Neural cell (in vitro differentiated cells): ENCODE data around the gene RILPL2.

Source experiments
- CTCF ChIP-seq: fragments of 450-650 bp; IDR thresholded peaks from 2 replicates; pipeline ENCODE4 v1.5.1; 2014; ENCODE audit warnings: antibody characterized with exemption, mild to moderate bottlenecking, moderate library complexity; ENCODE audit not compliant: poor library complexity, severe bottlenecking
- EP300 ChIP-seq: fragments of 450-650 bp; conservative IDR thresholded peaks from 2 replicates; pipeline ENCODE4 v1.6.1; 2014; ENCODE audit warnings: antibody characterized with exemption, mild to moderate bottlenecking, moderate library complexity; ENCODE audit not compliant: poor library complexity, severe bottlenecking
- EZH2 ChIP-seq: fragments of 200-600, 300-800 bp; shearing (Covaris generic), sonication (generic); IDR thresholded peaks from 2 replicates; pipeline ENCODE4 v1.6.1; 2014; ENCODE audit warnings: antibody characterized with exemption, low read length, borderline replicate concordance, mild to moderate bottlenecking; ENCODE audit not compliant: insufficient read depth, poor library complexity, severe bottlenecking
- MXI1 ChIP-seq: fragments of 450-650 bp; conservative IDR thresholded peaks from 2 replicates; pipeline ENCODE4 v1.6.1; 2014; ENCODE audit warnings: antibody characterized with exemption, mild to moderate bottlenecking; ENCODE audit not compliant: poor library complexity, severe bottlenecking
- POLR2AphosphoS5 ChIP-seq: IDR thresholded peaks from 2 replicates; pipeline ENCODE4 v1.6.1; 2012
- RAD21 ChIP-seq: fragments of 450-650 bp; conservative IDR thresholded peaks from 2 replicates; pipeline ENCODE4 v1.6.1; 2014; ENCODE audit warnings: antibody characterized with exemption, mild to moderate bottlenecking, moderate library complexity
- REST ChIP-seq: IDR thresholded peaks from 2 replicates; pipeline ENCODE4 v1.6.1; 2012; ENCODE audit warnings: borderline replicate concordance
- SMC3 ChIP-seq: fragments of 450-650 bp; conservative IDR thresholded peaks from 2 replicates; pipeline ENCODE4 v1.6.1; 2014; ENCODE audit warnings: antibody characterized with exemption, mild to moderate bottlenecking, moderate library complexity; ENCODE audit not compliant: poor library complexity
- TAF1 ChIP-seq: IDR thresholded peaks from 2 replicates; pipeline ENCODE4 v1.6.1; 2012; ENCODE audit warnings: low read depth

GRCh38 chr12:123410041-123410412, 26.5 kb downstream of the RILPL2 start:
- TF ChIP-seq CTCF (no peak), REST (no peak), EZH2 (no peak), POLR2AphosphoS5 (no peak), EP300 (no peak), TAF1 (no peak), MXI1 (no peak), SMC3 (no peak), RAD21 (no peak)
